Stimulated activated naive B cell treated with anti-CD40 and anti-IgM and Interleukin-4, amounts not matched to agents 10 μg/mL and 1 μg/mL and 100 μg/mL, for 72 hours (primary cell): ENCODE measurements around the gene SYT9.
"Not testable (repeated sequence)": the region's sequence is repeated elsewhere in the genome, so short reads cannot be mapped to it uniquely, and the experiment has no call there.

Experiments
- ATAC-seq, 2 donors: fragments of 150-1000 bp; cut with Tn5 transposase; replicated peaks; 2 replicates each; pipeline ENCODE4 v1.10.0; 2021; ENCODE audit warnings: moderate library complexity in 1 of 2
- DNase-seq: peaks from one replicate; pipeline ENCODE4 v3.0.0; 2021
- H3K27ac Mint-ChIP-seq: one replicate; pipeline ENCODE4 v1.8.0; 2022; ENCODE audit warnings: mild to moderate bottlenecking, mixed read lengths
- H3K27me3 Mint-ChIP-seq, 2 donors: one replicate each; pipeline ENCODE4 v1.8.0; 2022; ENCODE audit warnings: mixed read lengths in 2 of 2
- H3K36me3 Mint-ChIP-seq, 2 donors: one replicate each; pipeline ENCODE4 v1.8.0; 2022; ENCODE audit warnings: mixed read lengths in 2 of 2, mild to moderate bottlenecking in 1 of 2
- H3K4me1 Mint-ChIP-seq, 2 donors: one replicate each; pipeline ENCODE4 v1.8.0; 2022; ENCODE audit warnings: mixed read lengths in 2 of 2, mild to moderate bottlenecking in 1 of 2
- H3K4me3 Mint-ChIP-seq, 2 donors: one replicate each; pipeline ENCODE4 v1.8.0; 2022; ENCODE audit warnings: mild to moderate bottlenecking in 2 of 2, mixed read lengths in 2 of 2, moderate library complexity in 1 of 2
- H3K9me3 Mint-ChIP-seq, 2 donors: one replicate each; pipeline ENCODE4 v1.8.0; 2022; ENCODE audit warnings: mixed read lengths in 2 of 2, mild to moderate bottlenecking in 1 of 2

Gene SYT9

DNA sequence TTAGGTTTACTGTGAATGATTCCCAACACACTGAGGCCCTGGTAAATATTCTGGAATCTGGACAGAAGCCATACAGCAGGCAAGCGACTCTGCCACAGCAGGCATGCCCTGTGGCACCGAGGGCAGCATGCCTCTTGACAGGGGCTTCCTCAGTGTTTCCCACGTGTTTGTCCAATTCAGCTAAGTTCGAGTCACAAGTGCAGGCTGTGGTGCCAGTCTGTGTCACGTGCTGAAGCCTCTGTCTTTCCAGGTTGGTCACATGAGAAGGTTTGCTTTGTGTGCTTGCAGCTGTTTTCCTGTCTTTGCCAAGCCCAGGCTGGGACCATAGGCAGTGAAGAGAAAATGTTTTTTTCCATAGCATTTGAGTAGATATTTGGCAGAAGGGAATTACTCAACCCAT lies 259.7 kb downstream of the SYT9 start:
- no peak for DNase-seq
- Mint-ChIP-seq H3K4me1 (peaks cover 42 to 64% of the 10 kb centered on the region in 2 donors), H3K4me3 (peak overlapping the region in 1 of 2 donors; percentile 8), H3K27me3 (peaks cover 0 to 5% of the 10 kb centered on the region in 2 donors), H3K36me3 (peaks cover 2 to 13% of the 10 kb centered on the region in 2 donors), H3K9me3 (peaks cover 0 to 4% of the 10 kb centered on the region in 2 donors), H3K27ac (peak overlapping the region; percentile 76)
- ATAC-seq, result no peak

DNA sequence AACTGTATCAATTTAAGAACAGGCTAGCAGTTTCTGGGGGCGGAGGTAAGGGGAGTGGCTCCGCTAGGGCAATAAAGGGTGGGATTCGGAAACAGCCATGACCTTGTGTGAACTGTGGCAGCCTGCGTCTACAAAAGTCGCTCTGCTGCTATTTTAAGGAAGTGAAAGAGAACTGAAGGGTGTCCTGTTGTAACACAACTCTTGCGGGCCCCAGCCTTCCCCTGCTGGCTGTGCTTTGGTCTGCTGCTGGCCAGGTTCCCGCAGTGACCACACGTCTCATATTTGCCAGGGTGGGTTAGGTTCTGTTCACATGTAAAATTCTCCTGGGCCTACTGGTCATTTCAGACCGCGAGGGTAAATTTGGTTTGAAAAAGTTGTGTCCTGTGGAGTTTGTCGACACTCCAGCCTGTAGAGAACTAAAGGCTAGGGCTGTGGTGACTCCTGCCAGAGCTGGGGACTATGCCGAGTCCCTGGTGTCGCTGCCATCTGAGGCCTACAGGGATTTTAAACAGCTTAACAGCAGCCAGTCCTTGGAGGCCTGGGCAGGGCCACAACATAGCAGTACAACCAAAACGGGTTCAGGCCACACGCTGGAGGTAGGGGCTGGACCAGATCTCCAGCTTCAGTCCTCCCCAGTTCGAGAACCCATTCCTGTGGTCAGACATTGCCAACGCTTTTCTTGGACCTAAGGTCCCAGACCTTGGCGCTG lies 261.0 kb downstream of the SYT9 start:
- peak; percentile 84 to 85 for ATAC-seq
- H3K36me3 Mint-ChIP-seq, result peaks cover 4 to 16% of the 10 kb centered on the region in 2 donors
- peak overlapping the region; percentile 91 to 92 for H3K4me3 Mint-ChIP-seq
- H3K4me1 Mint-ChIP-seq, result peaks cover 47 to 67% of the 10 kb centered on the region in 2 donors
- peaks cover 0 to 5% of the 10 kb centered on the region in 2 donors for H3K27me3 Mint-ChIP-seq
- peak; percentile 81 for DNase-seq
- peak overlapping the region; percentile 97 for H3K27ac Mint-ChIP-seq
- H3K9me3 Mint-ChIP-seq, result peaks cover 0 to 4% of the 10 kb centered on the region in 2 donors

DNA sequence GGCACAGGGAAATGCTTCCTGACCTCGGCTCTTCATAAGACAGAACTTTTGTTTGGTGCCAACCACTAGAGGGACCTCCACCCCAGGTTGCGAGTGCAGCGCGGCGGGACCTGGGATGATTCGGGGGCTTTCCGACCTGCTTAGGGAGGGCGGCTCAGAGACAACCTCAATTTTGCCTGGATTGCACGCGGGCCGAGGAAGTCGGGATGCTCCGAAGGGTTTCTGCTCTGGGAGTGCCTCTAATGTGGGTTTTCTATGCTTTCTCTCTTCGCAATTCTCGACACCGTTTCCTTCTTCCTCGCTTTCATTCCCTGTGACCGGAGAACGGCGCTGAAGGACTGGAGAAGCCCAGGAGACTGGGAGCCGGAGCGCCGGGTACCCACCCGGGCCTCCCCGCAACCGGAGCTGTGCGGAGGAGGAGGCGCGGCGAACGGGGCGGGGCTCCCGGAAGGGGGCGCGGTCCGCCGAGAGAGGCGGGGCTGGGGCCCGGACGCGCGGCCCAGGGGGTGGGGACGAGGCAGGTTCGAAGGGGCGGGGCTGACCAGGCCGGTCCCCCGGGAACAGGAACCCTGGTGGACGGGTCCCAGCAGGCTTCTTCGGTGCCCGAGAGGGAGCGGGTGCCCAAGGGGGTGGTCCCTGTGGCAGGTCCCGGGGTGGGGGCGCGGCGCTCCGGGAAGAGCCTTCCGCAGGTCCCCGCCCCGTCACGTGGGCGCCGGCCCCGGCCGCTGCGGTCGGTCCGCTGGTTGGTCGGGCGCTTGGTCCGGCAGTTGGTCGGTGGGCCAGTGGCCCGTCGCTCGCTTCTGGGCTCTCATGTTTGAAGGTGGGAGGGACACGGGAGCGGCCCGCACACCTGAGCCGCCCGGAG lies 261.8 kb downstream of the SYT9 start, which contains the start of gene PPFIBP2:
PPFIBP2 (plus strand) TSS at position 766 of the 865 bp plus-strand sequence. CDS start 35,477 bp downstream, outside the sequence.
- H3K36me3 Mint-ChIP-seq, result peaks cover 6 to 23% of the 10 kb centered on the region in 2 donors
- peak; percentile 73 to 78 for ATAC-seq
- H3K9me3 Mint-ChIP-seq, result peaks cover 0 to 7% of the 10 kb centered on the region in 2 donors
- peaks cover 53 to 75% of the 10 kb centered on the region in 2 donors for H3K4me1 Mint-ChIP-seq
- H3K4me3 Mint-ChIP-seq, result peak within 1 kb of the TSS; percentile 91 to 92
- DNase-seq, result peak; percentile 81
- H3K27ac Mint-ChIP-seq, result peak within 1 kb of the TSS; percentile 97
- peaks cover 0 to 5% of the 10 kb centered on the region in 2 donors for H3K27me3 Mint-ChIP-seq

DNA sequence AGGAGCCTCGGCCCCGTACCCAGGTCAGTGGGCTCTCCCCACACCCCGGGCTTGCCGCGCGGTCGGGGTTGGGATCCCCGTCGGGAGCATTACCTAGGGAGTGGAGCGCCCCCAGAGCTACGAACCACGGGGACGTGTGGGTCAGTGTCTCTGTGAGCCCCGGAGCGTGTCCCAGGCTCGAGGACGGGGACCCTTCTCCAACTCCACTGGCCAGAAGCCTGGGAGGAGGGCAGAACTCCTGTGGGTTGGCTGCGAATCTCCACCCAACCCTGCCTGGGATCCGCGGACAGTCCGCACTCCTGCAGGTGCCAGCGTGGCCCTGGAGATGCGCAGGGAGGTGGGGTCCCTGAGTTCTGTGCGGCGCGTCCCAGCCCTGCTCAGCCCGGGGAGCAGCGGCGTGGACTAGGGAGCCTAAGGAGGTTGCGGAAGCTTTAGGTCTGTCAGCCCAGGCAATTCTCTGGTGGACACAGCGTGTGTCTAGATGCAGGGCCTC lies 262.4 kb downstream of the SYT9 start:
- no peak for DNase-seq
- H3K4me3 Mint-ChIP-seq, result peak overlapping the region; percentile 91 to 92
- peaks cover 0 to 14% of the 10 kb centered on the region in 2 donors for H3K9me3 Mint-ChIP-seq
- peaks cover 60 to 82% of the 10 kb centered on the region in 2 donors for H3K4me1 Mint-ChIP-seq
- peaks cover 9 to 30% of the 10 kb centered on the region in 2 donors for H3K36me3 Mint-ChIP-seq
- H3K27me3 Mint-ChIP-seq, result peaks cover 0 to 5% of the 10 kb centered on the region in 2 donors
- peak overlapping the region; percentile 80 for H3K27ac Mint-ChIP-seq
- ATAC-seq, result peak; percentile 2 to 35

DNA sequence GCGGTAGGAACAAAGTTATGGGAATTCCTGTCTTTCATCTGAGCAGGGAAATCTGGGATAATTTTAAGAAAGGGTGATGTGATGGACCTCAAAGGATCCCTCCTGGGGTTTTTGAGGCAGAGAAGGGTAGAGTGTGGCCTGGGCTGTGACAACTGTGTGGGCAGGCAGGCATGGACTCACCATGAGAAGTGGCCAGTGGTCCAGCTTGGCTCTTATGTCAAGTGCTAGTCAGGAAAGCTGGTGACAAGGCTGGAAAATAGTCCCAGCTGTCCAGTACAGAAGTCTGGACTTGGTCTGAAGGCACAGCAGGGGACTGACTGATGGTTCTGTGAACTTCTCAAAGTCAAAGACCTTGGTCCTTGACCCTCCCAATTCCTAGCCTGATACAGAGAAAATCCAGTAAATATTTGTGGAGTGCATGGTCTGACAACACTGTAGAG lies 263.8 kb downstream of the SYT9 start:
- Mint-ChIP-seq H3K27ac (peak overlapping the region; percentile 27), H3K27me3 (peaks cover 0 to 5% of the 10 kb centered on the region in 2 donors), H3K4me1 (peaks cover 53 to 76% of the 10 kb centered on the region in 2 donors), H3K9me3 (peaks cover 0 to 15% of the 10 kb centered on the region in 2 donors), H3K4me3 (peak overlapping the region; percentile 60 to 68), H3K36me3 (peaks cover 9 to 35% of the 10 kb centered on the region in 2 donors)
- no peak for ATAC-seq
- no peak for DNase-seq

DNA sequence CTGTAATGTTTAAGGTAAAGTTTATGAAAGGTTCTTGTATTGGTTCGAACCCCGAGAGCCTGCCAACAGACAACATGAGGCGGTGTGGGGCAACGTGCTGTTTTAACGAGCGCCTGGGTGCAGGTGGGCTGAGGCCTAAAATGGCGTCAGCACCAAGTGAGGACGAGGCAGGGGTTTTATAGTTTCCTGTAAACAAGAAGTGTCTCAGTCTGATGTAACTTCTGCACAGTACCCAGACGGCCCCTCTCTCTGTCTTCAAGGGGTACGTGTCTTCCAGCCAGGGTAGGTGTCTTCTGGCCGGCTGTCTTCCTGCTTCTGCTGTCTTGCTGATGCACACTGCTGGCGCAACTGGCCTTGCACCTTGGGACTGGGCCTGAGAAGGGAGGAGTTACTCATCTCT lies 264.8 kb downstream of the SYT9 start:
- Mint-ChIP-seq H3K9me3 (peaks cover 0 to 15% of the 10 kb centered on the region in 2 donors), H3K36me3 (peaks cover 9 to 35% of the 10 kb centered on the region in 2 donors), H3K27ac (peak overlapping the region; percentile 60), H3K4me1 (peaks cover 49 to 66% of the 10 kb centered on the region in 2 donors), H3K27me3 (peaks cover 0 to 5% of the 10 kb centered on the region in 2 donors), H3K4me3 (peak overlapping the region in 1 of 2 donors; percentile 44)
- DNase-seq (no peak), ATAC-seq (no peak)

DNA sequence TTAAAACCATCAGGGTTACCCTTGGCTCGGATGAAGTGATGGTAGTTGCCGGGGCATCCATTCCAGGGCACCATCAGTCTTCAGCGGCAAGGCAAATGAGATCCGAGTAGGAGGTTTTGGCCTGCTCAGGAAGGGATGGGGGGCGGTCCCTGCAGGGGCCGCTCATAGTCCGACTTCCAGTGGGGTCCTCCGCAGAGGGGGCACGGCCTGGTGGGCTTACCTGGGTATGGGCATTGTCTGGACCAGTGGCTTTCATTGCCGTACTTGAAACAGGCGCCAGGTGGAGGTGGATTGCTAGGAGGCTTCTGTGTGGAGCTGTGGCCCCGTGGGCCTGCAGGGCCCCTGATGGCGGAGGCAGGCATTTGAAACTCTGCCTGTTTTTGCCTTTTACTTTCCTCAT lies 266.0 kb downstream of the SYT9 start:
- H3K9me3 Mint-ChIP-seq, result peaks cover 0 to 15% of the 10 kb centered on the region in 2 donors
- peak overlapping the region in 1 of 2 donors; percentile 44 for H3K4me3 Mint-ChIP-seq
- H3K27me3 Mint-ChIP-seq, H3K27ac Mint-ChIP-seq, ATAC-seq, DNase-seq: not testable (repeated sequence)
- H3K4me1 Mint-ChIP-seq, result peaks cover 38 to 53% of the 10 kb centered on the region in 2 donors
- peaks cover 9 to 35% of the 10 kb centered on the region in 2 donors for H3K36me3 Mint-ChIP-seq
